K562 (cell line): ENCODE measurements around the gene SMARCB1. TPM values are rescaled to one million over a fixed set of nuclear protein-coding genes. Genes with fewer than 3 reads are reported as not detected.

Experiments used
- polyA plus RNA-seq, 8 experiments: library from polyadenylated mRNA; depleted of rRNA in 4 of 8; stranded (reverse) in 5 of 8; unstranded in 3 of 8; fragments of >200 nt; fragmentation: Nextera tagmentation in 2 of 8; fragmentation: Illumina TruSeq in 1 of 8; extraction: Ambion mirVana in 2 of 8; extraction: Trizol in 1 of 8; gene quantifications; 2 replicates each; pipeline versions ENCODE4 v1.2.1 to v1.2.3, GENCODE V29; 2011 to 2014; ENCODE audit warnings: inconsistent platforms in 1 of 8, missing spikeins in 1 of 8
- total RNA-seq, 7 experiments: library from RNA; depleted of rRNA in 6 of 7; stranded (reverse); fragments of >200 nt in 6 of 7; fragmentation: Illumina TruSeq in 2 of 7; extraction: Trizol in 2 of 7; gene quantifications; 2 replicates each; pipeline versions ENCODE4 v1.2.1 to v1.2.3, GENCODE V29; 2011 to 2021; ENCODE audit warnings: low replicate concordance in 1 of 7
- TF ChIP-seq, protein P1 (sequence below), 2 experiments: fragments of 450-650 bp; IDR thresholded peaks; 2 replicates each; pipeline ENCODE4 v1.6.1; 2016; ENCODE audit warnings: mild to moderate bottlenecking in 2 of 2, borderline replicate concordance in 1 of 2, low read depth in 1 of 2, moderate library complexity in 1 of 2

Gene SMARCB1
- total and polyA plus RNA-seq, 9 of the 15 experiments (the other 6 are each of a cell fraction or from before 2014, with no cell fraction given), result 1.2 to 113 (median 65.4) TPM

DNA sequence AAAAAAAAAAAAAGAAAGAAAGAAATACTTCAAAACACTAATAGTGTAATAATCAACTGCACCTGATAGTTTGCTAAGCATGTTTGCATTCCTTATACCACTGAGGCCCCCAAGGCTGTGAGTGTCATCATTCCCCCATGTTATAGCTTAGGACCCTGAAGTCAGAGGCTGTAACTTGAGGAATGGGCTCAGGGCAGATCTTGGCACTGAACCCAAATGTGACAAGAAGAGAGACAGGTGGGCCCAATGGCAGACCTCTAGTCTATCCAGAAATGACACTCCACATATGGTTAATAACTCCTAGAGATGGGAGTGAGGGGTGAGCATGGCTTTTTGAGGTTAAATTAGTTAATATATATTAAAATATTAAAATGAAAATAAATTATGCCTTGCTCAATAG, 49.1 kb upstream of the SMARCB1 start (continued):
- TF ChIP-seq, protein P1, sequence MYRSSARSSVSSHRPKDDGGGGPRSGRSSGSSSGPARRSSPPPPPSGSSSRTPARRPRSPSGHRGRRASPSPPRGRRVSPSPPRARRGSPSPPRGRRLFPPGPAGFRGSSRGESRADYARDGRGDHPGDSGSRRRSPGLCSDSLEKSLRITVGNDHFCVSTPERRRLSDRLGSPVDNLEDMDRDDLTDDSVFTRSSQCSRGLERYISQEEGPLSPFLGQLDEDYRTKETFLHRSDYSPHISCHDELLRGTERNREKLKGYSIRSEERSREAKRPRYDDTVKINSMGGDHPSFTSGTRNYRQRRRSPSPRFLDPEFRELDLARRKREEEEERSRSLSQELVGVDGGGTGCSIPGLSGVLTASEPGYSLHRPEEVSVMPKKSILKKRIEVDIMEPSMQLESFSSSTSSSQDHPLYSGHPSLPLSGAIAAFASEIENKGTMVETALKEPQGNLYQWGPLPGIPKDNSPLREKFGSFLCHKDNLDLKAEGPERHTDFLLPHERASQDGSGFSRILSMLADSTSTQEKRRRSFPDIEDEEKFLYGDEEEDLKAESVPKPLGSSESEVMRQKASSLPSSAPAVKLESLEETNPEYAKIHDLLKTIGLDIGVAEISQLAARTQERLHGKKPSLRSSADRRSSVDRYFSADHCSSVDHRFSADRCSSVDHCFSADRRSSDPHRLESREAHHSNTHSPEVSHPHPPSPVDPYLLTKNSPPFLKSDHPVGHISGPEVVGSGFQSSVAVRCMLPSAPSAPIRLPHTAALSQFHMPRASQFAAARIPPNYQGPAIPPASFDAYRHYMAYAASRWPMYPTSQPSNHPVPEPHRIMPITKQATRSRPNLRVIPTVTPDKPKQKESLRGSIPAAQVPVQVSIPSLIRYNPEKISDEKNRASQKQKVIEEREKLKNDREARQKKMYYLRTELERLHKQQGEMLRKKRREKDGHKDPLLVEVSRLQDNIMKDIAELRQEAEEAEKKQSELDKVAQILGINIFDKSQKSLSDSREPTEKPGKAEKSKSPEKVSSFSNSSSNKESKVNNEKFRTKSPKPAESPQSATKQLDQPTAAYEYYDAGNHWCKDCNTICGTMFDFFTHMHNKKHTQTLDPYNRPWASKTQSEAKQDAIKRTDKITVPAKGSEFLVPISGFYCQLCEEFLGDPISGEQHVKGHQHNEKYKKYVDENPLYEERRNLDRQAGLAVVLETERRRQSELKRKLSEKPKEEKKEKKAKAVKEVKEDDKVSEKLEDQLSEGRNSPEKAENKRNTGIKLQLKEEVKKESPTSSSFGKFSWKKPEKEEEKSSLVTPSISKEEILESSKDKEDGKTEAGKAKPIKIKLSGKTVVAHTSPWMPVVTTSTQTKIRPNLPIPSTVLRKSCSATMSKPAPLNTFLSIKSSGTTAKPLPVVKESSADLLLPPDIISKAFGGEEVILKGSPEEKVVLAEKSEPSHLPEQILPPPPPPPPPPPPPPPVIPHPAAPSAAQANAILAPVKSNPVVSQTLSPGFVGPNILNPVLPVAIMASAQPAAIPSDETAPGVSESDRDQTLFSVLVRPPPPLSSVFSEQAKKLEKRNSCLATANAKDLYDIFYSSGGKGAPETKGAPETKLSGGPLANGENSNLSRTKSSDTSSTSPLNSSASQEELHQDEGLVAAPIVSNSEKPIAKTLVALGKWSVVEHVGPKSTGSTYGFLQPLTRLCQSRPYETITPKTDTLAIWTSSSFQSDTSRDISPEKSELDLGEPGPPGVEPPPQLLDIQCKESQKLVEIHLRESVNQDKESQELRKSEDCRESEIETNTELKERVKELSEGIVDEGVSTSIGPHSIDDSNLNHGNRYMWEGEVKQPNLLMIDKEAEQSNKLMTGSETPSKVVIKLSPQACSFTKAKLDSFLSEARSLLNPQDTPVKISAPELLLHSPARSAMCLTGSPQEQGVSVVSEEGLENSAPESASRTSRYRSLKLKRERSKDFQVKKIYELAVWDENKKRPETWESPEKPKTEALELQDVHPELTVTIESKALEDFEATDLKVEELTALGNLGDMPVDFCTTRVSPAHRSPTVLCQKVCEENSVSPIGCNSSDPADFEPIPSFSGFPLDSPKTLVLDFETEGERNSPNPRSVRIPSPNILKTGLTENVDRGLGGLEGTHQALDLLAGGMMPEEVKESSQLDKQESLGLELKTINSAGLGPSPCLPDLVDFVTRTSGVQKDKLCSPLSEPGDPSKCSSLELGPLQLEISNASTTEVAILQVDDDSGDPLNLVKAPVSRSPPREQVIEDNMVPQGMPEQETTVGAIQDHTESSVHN (IDR thresholded peaks at IDR 0.05; ENCODE audit: borderline replicate concordance in 1 of 2, low read depth in 1 of 2), result no peak
